Panc1 (cell line): ENCODE results near the gene DEPDC5. TPM values are rescaled to one million over a fixed set of nuclear protein-coding genes. Genes with fewer than 3 reads are reported as not detected.

Experiments
- ATAC-seq: fragments of 200-7000 bp; cut with Tn5 transposase; 2 replicates; pipeline ENCODE4 v1.9.1; 2020; ENCODE audit warnings: mild to moderate bottlenecking, moderate library complexity
- BruUV-seq: library from RNA; stranded (reverse); fragments of 400-500 nt; replicated peaks from 2 replicates; lab custom pipeline; 2021; lab: Mats Ljungman, UMichigan
- CTCF ChIA-PET: fragments of 300-600 bp; sonication (Branson Sonifier 250); formaldehyde crosslinking; loops from one replicate; lab custom pipeline; 2022; ENCODE audit warnings: antibody characterized with exemption; lab: Charles Lee
- POLR2A ChIA-PET: fragments of 300-600 bp; sonication (Branson Sonifier 250); formaldehyde crosslinking; loops from one replicate; lab custom pipeline; 2022; ENCODE audit warnings: antibody characterized with exemption; lab: Charles Lee
- DNase-seq: peaks from one replicate; pipeline ENCODE4 v3.0.0-alpha.2; 2010; ENCODE audit warnings: low read depth, low spot score
- H3K27ac ChIP-seq: 2 replicates; pipeline ENCODE4 v1.5.1; 2011; ENCODE audit warnings: mild to moderate bottlenecking, low read length, inconsistent platforms
- H3K27me3 ChIP-seq: fragments of 200-500 bp; sonication (Bioruptor generic); 2 replicates; pipeline ENCODE4 v1.6.0; 2014; ENCODE audit warnings: low read length, inconsistent platforms; ENCODE audit not compliant: control insufficient read depth, insufficient read depth
- H3K36me3 ChIP-seq: fragments of 200-500 bp; sonication (Bioruptor generic); 2 replicates; pipeline ENCODE4 v1.5.1; 2014; ENCODE audit warnings: inconsistent platforms, mild to moderate bottlenecking, low read length, moderate library complexity; ENCODE audit not compliant: control insufficient read depth, insufficient read depth
- H3K4me1 ChIP-seq: 2 replicates; pipeline ENCODE4 v1.5.1; 2011; ENCODE audit warnings: inconsistent platforms, mild to moderate bottlenecking, low read length, moderate library complexity; ENCODE audit not compliant: control insufficient read depth, insufficient read depth
- H3K4me3 ChIP-seq, 2 experiments: 2 replicates each; pipeline ENCODE4 v1.5.1; 2011 to 2012; ENCODE audit warnings: low read depth in 2 of 2, low read length in 2 of 2, mild to moderate bottlenecking in 2 of 2, inconsistent platforms in 1 of 2, moderate library complexity in 1 of 2
- H3K9me3 ChIP-seq: fragments of 200-500 bp; sonication (Bioruptor generic); 2 replicates; pipeline ENCODE4 v1.5.1; 2014; ENCODE audit warnings: low read depth, mild to moderate bottlenecking, inconsistent platforms, low read length, moderate library complexity; ENCODE audit not compliant: control insufficient read depth, insufficient read depth
- CTCF ChIP-seq: fragments of 450-650 bp; IDR thresholded peaks from 2 replicates; pipeline ENCODE4 v1.5.1; 2017; ENCODE audit warnings: mild to moderate bottlenecking
- POLR2AphosphoS5 ChIP-seq: IDR thresholded peaks from 2 replicates; pipeline ENCODE4 v1.6.1; 2012; ENCODE audit warnings: mild to moderate bottlenecking, low read depth, low read length, moderate library complexity
- REST ChIP-seq, 2 experiments: IDR thresholded peaks; 2 replicates each; pipeline ENCODE4 v1.6.1; 2011 to 2012; ENCODE audit warnings: low read depth in 2 of 2, control low read depth in 1 of 2, low read length in 1 of 2, mild to moderate bottlenecking in 1 of 2, moderate library complexity in 1 of 2; ENCODE audit not compliant: insufficient read depth in 1 of 2
- SIN3A ChIP-seq: IDR thresholded peaks from 2 replicates; pipeline ENCODE4 v1.6.1; 2012; ENCODE audit warnings: low read depth, mild to moderate bottlenecking, low read length, moderate library complexity, borderline replicate concordance; ENCODE audit not compliant: insufficient read depth
- TCF7L2 ChIP-seq: IDR thresholded peaks from 2 replicates; pipeline ENCODE4 v1.6.1; 2011; ENCODE audit warnings: mild to moderate bottlenecking, low read depth, low read length, inconsistent platforms
- in situ Hi-C: cut with HindIII; loops from 2 replicates; pipeline ENCODE4 v1.10.0; 2016; ENCODE audit warnings: low sequenced_read_pairs, low pct_unique_long_range_greater_than_20kb
- intact Hi-C: fragments of 100-400 bp; cut with micrococcal nuclease; formaldehyde crosslinking; loops from one replicate; pipeline ENCODE4 v1.10.0; 2022; ENCODE audit not compliant: unreplicated experiment
- total RNA-seq: library from RNA; stranded (reverse); gene quantifications from one replicate; pipeline ENCODE4 v1.2.1, GENCODE V29; 2021; ENCODE audit not compliant: unreplicated experiment

DEPDC5 gene
- total RNA-seq, 1 experiment from 2014 or later = 20.2 TPM

GRCh38 chr22:31836010-31836409 is 82.2 kb downstream of the DEPDC5 start:
- Histone ChIP-seq H3K4me1 (no peaks in the 10 kb centered on the region), H3K9me3 (no peaks in the 10 kb centered on the region), H3K27me3 (no peaks in the 10 kb centered on the region), H3K27ac (no peak overlapping the region), H3K36me3 (no peaks in the 10 kb centered on the region), H3K4me3 (no peak overlapping the region)
- ChIA-PET POLR2A (no interaction called here), CTCF (interaction anchor here (0.7 kb wide), 1 partner anchor 10 kb away, joined by 3 read pairs; no protein-coding TSS in a partner anchor)
- TF ChIP-seq CTCF (no peak), SIN3A (no peak), TCF7L2 (no peak), REST (IDR thresholded peaks at IDR 0.05; ENCODE audit: insufficient read depth in 1 of 2, low read depth in 2 of 2, low read length in 1 of 2) (no peak), POLR2AphosphoS5 (no peak)
- in situ Hi-C loops = no loop called here
- BruUV-seq = no TSS peak
- DNase-seq (no peak), ATAC-seq (no peak)
- intact Hi-C loops = no loop called here

GRCh38 chr22:31838917-31839316 is 85.1 kb downstream of the DEPDC5 start:
- ChIA-PET CTCF (no interaction called here), POLR2A (no interaction called here)
- Histone ChIP-seq H3K9me3 (no peaks in the 10 kb centered on the region), H3K4me1 (no peaks in the 10 kb centered on the region), H3K27ac (no peak overlapping the region), H3K4me3 (no peak overlapping the region), H3K36me3 (no peaks in the 10 kb centered on the region), H3K27me3 (no peaks in the 10 kb centered on the region)
- no peak for TF ChIP-seq SIN3A
- TF ChIP-seq POLR2AphosphoS5 = no peak
- intact Hi-C loops (no loop called here), in situ Hi-C loops (no loop called here)
- DNase-seq (no peak), ATAC-seq (no peak)
- no TSS peak for BruUV-seq

GRCh38 chr22:31839986-31840385 is 86.2 kb downstream of the DEPDC5 start:
- in situ Hi-C loops (no loop called here), intact Hi-C loops (no loop called here)

More at GRCh38 chr22:31839986-31840385, 86.2 kb downstream of the DEPDC5 start:
- H3K36me3 ChIP-seq = no peaks in the 10 kb centered on the region
- ATAC-seq (no peak), DNase-seq (no peak)
- H3K4me3 ChIP-seq = no peak overlapping the region
- H3K27me3 ChIP-seq = no peaks in the 10 kb centered on the region
- no peaks in the 10 kb centered on the region for H3K4me1 ChIP-seq
- BruUV-seq = no TSS peak
- no peak for TF ChIP-seq POLR2AphosphoS5
- no peaks in the 10 kb centered on the region for H3K9me3 ChIP-seq
- no peak overlapping the region for H3K27ac ChIP-seq
- ChIA-PET POLR2A (no interaction called here), CTCF (no interaction called here)
